HG03520 (cell line): ENCODE results near the gene FRMPD2.
"Not testable (repeated sequence)": the region's sequence is repeated elsewhere in the genome, so short reads cannot be mapped to it uniquely, and the experiment has no call there.

Source experiments
- ATAC-seq: cut with Tn5 transposase; IDR thresholded peaks from one replicate; pipeline ENCODE4 v1.9.1; 2021; ENCODE audit warnings: mild to moderate bottlenecking, moderate library complexity; ENCODE audit not compliant: unreplicated experiment

Gene FRMPD2

DNA sequence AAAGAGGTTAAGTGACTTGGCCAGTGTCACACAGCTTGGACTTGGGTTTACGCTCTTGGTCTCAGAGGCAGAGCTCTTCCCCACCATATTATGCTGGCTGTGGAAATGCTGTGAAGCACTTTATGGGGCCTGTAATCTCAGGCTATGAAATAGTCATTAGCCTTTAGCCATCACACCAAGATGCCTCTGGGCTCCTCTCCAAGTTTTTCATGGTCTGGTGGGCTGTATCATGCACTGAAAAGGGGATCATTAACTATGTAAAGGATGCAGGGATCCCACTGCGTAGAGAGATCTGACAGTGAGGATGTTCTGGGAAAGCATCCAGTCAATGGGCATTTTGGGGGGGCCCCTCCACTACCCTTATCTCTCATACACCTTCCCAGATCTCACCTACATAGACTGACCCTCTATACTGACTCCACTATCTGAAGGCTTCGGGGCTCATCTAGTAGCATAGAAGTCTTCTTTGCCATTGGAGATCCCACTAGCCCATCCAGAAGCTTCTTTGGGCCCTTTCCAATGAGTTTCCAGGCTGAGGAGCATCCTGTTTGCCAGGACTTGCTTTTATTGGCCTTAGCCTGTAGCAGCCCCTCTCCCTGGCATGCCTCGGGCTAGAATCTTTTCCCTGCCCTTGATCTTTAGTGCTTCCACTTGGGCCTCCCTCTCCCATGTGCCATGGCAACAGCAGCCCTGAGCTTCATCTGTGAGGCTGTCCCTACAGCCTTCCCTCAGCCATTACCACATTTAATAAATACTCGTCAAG lies 19.6 kb downstream of the FRMPD2 start:
- no peak for ATAC-seq

GRCh38 chr10:48253970-48254657 lies 20.4 kb downstream of the FRMPD2 start:
- no peak for ATAC-seq

DNA sequence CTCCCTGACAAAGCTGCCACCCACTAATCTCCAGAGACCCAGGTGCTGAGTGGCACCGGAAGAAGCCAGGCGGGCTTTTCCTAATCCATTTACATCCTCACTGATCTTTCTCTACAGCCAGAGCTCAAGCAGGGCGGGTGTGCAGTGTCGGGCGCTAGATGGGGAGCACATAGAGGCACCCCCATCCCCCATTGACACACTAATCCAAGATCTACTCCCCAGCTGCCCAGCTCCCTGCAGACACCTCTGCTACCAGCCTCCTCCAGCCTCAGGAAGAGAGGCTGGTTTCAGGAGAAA lies 22.2 kb downstream of the FRMPD2 start:
- ATAC-seq, result no peak

- ATAC-seq, result no peak
Observed at GRCh38 chr10:48251525-48252353, 22.8 kb downstream of the FRMPD2 start.

DNA sequence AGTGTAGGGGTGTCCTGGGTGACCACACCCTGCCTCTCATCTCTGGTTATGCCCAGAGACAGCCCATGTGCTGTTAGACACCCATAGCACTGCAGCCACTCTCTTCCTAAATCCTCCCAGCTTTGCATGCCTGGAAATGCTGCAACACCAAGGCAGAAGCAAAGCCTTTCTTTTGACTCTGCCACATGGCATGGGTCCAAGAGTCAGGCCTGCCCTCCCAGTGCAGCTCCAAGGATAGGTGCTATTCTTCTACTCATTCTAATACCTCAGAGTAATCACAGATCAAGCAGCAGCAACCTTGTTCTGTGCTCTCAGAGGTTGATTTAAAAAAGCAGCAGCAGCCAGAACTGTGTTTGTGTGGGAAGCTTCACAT lies 23.4 kb downstream of the FRMPD2 start:
- ATAC-seq, result no peak

- no peak for ATAC-seq
Observed at GRCh38 chr10:48249763-48250351, 24.6 kb downstream of the FRMPD2 start.

- ATAC-seq, result no peak
Observed at GRCh38 chr10:48249004-48249762, 25.3 kb downstream of the FRMPD2 start.

GRCh38 chr10:48248462-48248861 lies 26.0 kb downstream of the FRMPD2 start:
- no peak for ATAC-seq

DNA sequence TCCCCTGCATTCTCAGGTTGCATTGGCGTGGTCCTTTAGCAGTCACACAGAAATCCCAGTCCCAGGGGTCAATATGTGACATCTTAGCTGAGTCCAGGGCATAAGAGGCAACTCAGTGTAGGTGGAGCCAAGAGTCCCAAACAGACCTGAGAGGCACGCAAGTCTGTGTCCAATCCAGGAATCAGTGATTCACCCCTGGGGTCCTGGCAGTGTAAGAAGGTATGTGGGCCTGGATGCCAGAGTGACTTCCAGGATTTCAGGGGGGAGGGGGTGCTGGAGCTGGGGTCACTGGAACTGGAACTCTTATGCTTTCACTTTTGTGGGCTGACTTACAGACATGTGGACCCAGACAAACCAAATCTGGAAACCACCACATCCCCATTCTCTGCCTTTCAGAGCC lies 26.8 kb downstream of the FRMPD2 start:
- ATAC-seq, result no peak

DNA sequence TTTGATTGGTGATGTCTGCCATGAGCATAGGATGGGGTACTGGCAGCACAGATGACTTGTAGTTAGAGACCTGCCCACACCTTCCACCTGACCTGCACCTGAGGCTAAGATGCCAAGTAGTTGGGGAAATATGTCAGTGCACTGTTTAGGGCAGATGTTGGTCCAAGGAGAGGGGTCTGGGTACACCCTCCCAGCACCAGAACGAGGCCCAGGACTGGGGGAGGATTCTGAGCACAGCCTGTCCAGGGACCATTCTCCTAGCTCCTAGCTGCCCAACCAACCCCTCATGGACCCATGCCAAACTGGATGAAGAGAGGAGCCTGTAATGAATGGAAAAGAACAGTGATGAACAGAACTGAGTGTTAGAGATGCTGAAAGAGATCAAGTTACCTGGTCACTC lies 28.0 kb downstream of the FRMPD2 start:
- ATAC-seq, result no peak

DNA sequence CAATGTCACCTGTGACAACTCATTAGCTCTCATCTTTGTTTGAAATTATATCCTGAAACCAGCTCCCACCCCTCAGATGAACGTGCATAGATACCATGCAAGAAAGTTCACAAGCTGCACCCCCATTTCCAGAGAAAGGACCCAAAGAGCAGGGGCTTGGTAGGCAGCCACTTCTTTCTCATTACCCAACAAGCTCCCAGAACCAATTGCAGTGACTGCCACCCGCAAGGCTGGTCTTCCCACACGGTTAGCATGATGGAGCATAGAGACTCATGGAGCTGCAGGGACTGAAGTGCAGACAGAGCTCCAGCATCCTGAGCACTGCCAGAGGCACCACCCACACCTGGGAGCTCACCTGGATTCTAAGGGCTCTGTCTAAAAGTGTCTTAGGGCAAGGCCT lies 28.5 kb downstream of the FRMPD2 start:
- ATAC-seq, result no peak

- ATAC-seq, result not testable (repeated sequence)
Observed at GRCh38 chr10:48243921-48244320, 30.6 kb downstream of the FRMPD2 start.

DNA sequence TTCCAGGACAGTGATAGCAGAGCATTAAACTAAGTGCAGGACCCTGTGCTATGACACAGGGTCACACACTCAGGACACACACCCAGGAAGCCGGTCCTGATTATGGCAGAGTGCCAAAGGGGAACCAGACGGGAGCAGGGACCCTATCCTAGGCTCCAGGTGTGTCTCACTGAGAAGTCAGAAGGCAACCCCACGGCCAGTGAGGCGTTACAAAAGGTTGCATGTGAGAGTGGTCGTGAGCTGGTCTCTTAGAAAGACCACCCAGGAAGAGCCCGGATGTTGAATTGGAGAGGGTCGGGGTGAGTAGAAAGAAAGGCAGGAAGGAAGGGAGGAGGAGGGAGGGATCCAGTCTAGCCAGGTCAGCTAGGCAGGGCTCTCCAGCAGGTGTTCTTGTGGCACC lies 31.0 kb downstream of the FRMPD2 start:
- no peak for ATAC-seq

DNA sequence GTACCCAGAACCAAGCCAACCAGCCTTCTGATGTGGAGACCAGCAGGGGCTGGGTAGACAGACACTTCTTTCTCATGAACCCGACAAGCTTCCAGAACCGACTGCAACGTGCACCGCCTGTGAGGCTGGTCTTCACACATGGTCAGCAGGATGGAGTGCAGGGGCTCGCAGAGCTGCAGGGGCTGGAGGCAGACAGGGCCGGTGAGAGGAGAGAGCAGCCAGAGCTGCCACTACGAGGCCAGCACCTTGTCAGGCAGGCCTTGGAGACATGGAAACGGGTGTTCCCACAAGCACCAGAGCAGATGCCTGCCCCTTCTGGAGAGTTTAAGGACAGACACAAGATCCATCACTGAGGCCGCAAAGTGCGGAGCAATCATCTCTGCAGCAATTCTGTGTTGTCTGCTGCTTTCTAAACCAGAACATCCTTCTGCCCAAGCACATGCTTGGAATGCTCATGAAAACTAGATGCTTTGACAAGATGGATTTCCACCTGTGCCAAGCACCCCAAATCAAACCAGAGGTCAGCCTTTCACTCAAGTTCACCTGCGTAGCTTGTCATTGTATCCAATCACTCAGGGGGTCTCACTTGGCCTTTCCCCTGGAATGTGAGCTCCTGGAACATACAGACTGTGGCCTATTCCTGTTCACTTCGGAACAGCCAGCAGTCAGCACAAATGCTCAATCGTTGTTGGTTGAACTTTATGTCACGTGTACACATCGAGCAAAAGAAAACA lies 32.2 kb downstream of the FRMPD2 start:
- ATAC-seq, result no peak

- ATAC-seq, result no peak
Observed at GRCh38 chr10:48241332-48241731, 33.2 kb downstream of the FRMPD2 start.

DNA sequence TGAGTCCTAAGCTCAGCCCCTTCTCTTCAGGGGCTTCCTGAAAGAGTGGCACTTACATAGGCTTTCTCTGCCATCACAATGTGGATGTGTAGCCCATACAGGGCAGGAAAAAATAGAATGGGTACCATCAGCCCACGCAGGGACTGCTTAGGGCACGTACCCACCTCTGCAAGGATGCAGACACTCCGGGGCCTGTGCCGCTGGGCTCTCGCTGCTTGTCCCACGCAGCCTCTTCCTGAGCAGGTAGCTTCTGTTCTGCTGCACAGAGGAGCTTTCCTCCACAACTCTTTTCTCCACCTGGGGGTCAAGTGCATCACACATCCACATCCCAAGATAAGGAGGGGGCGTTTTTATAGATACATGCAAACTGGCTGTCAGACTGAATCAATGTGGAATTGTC lies 34.3 kb downstream of the FRMPD2 start:
- ATAC-seq, result no peak

- ATAC-seq, result no peak
Observed at GRCh38 chr10:48239618-48240017, 34.9 kb downstream of the FRMPD2 start.

DNA sequence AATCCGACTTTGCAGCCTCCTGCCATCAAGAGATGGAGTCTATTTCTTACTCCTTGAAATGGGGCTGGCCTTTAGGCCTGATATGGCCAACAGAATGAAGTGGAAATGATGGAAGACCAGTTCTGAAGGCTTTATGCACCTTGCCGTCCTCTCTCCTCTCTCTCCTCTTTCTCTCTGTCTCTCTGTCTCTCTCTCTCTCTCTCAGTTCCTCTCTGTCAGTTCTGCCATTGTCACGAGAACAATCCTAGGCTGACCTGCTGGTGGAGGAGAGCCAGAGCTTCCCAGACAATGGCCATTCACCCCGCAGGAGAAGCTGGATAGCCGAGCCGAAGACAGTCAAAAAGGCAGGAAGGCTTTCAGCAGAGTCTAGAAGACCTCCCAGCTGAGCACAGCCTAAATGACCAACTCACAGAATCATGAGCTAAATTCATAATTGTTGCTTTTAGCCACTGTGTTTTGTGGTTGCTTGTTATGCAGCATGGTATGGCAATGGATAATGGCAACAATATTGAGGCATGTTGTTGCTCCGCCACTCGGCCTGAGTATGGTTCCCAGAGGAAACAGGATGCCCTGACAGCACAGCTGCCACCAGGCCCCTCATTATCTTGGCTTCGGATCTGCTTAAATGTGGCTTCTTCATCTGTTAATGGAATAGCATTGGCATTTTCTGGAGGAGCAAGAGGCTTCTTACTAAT lies 35.5 kb downstream of the FRMPD2 start:
- ATAC-seq, result no peak
